Measurements from ENCODE around the gene AMER1. TPM values are rescaled to one million over a fixed set of nuclear protein-coding genes. Genes with fewer than 3 reads are reported as not detected.

Gene AMER1
- total RNA-seq, 4 donors from 2014 or later: 3.5 to 14.3 (median 8.3) TPM

- intact Hi-C loops (cut with DNase I; ENCODE audit: low total_unique reads): no loop called here
- TF ChIP-seq CTCF (IDR thresholded peaks at IDR 0.05) (no peak), POLR2A (IDR thresholded peaks at IDR 0.05) (no peak)
Measured at GRCh38 chrX:64152857-64153256, 52.7 kb downstream of the AMER1 start.

GRCh38 chrX:64151911-64152310 is 53.6 kb downstream of the AMER1 start:
- Histone ChIP-seq H3K27me3 (no peaks in the 10 kb centered on the region), H3K4me3 (no peak overlapping the region), H3K27ac (no peak overlapping the region), H3K9me3 (no peaks in the 10 kb centered on the region), H3K36me3 (no peaks in the 10 kb centered on the region), H3K4me1 (no peaks in the 10 kb centered on the region)
- intact Hi-C loops (cut with DNase I; ENCODE audit: low total_unique reads): no loop called here
- no peak for DNase-seq
- TF ChIP-seq POLR2A (IDR thresholded peaks at IDR 0.05): no peak
- no peak for TF ChIP-seq CTCF (IDR thresholded peaks at IDR 0.05)

More at GRCh38 chrX:64152857-64153256, 52.7 kb downstream of the AMER1 start:
- Histone ChIP-seq H3K36me3 (no peaks in the 10 kb centered on the region), H3K27me3 (no peaks in the 10 kb centered on the region), H3K4me3 (no peak overlapping the region), H3K9me3 (no peaks in the 10 kb centered on the region), H3K4me1 (no peaks in the 10 kb centered on the region), H3K27ac (no peak overlapping the region)
- DNase-seq: no peak

GRCh38 chrX:64150775-64151174 is 54.7 kb downstream of the AMER1 start:
- H3K9me3 ChIP-seq: no peaks in the 10 kb centered on the region
- H3K4me3 ChIP-seq: no peak overlapping the region
- H3K27ac ChIP-seq: no peak overlapping the region
- DNase-seq: no peak
- no peak for TF ChIP-seq POLR2A (IDR thresholded peaks at IDR 0.05)
- TF ChIP-seq CTCF (IDR thresholded peaks at IDR 0.05): no peak
- intact Hi-C loops (cut with DNase I; ENCODE audit: low total_unique reads): no loop called here
- no peaks in the 10 kb centered on the region for H3K4me1 ChIP-seq
- H3K36me3 ChIP-seq: no peaks in the 10 kb centered on the region
- no peaks in the 10 kb centered on the region for H3K27me3 ChIP-seq

Small RNA genes lying within 50 kb of the gene (small RNA-seq; reads per million reads assigned to genes)
- not detected for gene RN7SL799P

Other genes starting within 250 kb of the AMER1 start
- under 1 TPM in 2 of 4 donors, not detected in 2; 0.34 to 0.35 TPM for gene ASB12, start 24.9 kb upstream of the AMER1 start, total RNA-seq
- gene MTMR8, start 189.7 kb upstream of the AMER1 start, total RNA-seq: 1 to 10 TPM in 3 of 4 donors, not detected in 1; 1.0 to 5.3 (median 5.2) TPM